Stimulated activated CD4-positive, alpha-beta T cell treated with anti-CD3 and anti-CD28 coated beads, Interleukin-1b, Interleukin-23, amount 100 ng/mL, for 24 hours (primary cell): ENCODE results near the gene SCD5.

Source experiments
- DNase-seq, 4 experiments: peaks; one replicate each; pipeline ENCODE4 v3.0.0-alpha.2; 2020; ENCODE audit warnings: low read depth in 4 of 4, low spot score in 1 of 4

Gene SCD5

GRCh38 chr4:82594456-82594855 is 204.1 kb downstream of the SCD5 start:
- DNase-seq, result no peak

GRCh38 chr4:82593411-82593810 is 205.2 kb downstream of the SCD5 start:
- DNase-seq, result no peak

DNA sequence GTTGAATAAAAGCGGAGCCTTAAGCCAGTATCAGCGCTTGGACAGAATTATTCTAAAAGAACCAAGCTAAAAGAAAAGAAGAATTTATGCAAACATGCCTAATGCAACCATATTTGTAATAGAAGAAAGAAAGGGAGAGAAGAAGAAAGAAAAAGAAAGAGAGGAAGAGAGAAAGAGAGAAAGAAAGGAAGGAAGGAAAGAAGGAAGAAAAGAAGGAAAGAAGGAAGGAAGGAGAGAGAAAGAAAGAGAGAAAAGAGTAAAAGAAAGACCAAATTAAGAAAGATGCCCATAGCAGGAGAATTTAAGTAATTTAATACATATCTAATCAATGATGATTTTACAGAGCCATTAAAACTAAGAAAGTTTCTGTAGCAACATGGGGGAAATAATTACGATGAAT is 206.0 kb downstream of the SCD5 start:
- DNase-seq, result no peak

DNA sequence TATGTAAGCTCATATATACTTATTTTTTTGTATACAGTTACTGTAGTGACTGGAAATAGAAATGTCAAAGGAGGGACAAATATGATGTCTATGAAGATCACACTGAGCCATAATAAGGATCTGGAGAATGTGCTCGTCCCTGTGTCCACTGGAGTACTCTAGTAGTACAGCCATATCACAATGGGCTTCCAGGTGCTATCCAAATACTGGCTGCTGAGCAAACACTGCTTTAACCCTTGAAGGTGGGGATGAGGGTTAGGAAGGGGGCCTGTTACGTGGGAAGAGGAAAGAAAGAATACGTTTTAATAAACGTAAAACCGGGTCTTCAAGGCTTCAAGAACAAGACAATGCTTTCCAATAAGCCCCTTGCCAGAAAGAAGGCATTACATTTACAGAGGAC is 207.0 kb downstream of the SCD5 start:
- no peak for DNase-seq

- DNase-seq, result no peak
These were observed 208.8 kb downstream of the SCD5 start for GRCh38 chr4:82589756-82590155.

GRCh38 chr4:82588771-82589270 is 209.8 kb downstream of the SCD5 start:
- DNase-seq, result no peak

DNA sequence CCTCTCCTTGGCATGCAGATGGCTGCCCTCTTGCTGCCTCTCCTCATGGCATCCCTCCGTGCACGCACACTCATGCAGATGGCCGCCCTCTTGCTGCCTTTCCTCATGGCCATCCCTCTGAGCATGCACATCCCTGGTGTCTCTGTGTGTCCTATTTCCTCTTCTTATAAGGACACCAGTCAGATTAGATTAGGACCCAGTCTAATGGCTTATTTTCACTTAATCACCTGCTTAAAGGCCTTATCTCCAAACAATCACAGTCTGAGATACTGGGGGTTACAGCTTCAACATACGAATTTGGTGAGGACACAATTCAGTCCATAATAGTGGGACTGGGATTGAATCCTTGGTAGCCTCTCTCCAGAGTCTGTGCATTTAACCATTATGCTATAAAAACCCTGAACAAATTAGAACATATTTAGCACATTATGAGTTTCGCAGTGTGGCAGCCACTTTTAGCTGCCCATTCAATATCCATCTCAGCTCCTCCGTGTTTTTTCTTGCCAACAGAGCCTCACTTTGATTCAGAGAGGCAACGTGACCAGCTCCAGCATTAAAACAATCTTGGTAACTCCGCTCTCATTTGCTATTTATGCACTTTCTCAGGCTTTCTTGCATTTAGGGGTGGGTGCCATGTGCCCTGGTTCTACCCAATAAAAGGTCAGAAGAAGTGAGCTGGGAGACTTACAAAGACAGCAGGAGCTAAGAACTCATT is 210.6 kb downstream of the SCD5 start:
- DNase-seq, result no peak

DNA sequence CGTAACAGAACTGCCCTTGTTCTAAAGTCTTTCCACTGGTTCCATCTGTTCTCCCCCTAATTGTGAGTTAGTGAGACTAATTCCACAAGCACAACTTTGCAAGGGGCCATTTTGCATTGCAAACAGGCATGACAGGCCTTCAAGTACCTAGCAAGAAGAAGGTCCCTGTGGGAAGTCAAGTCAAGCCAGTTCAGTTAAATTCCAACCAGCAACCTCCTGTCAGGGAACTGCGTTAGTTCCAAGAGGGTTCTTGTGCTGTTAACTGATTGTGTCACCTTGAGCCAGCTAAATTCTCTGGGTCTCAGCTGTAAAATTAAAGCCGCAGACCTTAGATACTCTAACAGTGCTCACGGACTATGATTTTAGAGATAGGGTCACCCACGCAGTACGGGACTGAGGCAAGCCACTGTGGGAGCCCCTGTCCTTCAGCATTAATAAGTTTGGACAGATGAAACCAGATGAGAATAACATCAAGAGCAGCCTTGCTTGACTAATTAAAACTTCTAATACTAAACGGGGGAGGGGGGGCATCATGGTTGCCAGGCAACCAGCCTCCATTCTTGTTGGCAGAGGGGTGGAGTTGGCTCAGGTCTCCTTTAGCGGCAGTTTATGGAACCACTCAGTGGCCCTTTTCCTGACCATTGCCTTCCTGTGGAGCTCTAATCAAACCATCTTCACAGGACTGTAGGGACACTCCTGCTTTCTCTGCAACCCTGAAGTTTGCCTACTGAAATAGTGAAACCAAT is 212.7 kb downstream of the SCD5 start:
- no peak for DNase-seq

GRCh38 chr4:82584931-82585330 is 213.7 kb downstream of the SCD5 start:
- DNase-seq, result no peak

DNA sequence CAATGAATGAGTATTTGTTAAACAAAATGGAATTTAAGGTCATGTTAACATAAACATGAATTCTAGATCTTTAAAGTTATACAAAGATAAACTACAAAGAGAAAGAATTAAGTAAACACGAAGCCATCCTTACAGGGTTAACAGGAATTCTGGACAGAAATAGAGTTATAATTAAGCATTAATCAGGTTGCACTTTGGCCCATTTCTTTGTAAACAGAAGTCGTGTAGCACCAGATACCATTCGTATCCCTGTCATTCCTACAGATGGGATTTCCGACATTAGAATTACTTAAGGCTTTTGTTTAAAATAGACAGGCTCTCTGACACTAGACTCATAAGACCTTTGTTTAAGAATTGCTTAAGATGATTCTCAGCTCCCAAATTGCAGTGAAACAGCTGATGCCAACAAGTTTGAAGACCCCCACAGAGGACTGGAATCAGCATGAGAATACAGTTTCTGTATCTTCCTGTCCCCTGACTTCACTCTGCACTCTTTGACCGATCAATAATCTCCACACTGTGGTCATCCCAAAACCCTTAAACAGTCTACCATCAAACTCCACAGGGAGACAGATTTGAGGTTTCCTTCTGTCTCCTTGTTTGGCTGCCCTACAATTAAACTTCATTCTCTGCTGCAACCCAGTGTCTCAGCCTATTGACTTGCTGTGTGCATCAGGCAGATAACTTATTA is 214.6 kb downstream of the SCD5 start:
- DNase-seq, result no peak

- no peak for DNase-seq
These were observed 218.7 kb downstream of the SCD5 start for GRCh38 chr4:82579932-82580331.
